Uterus (tissue), 2 donors: Measurements from ENCODE around the gene KATNAL1.

ENCODE experiments used
- CTCF ChIP-seq, 4 experiments: fragments of 200-600 bp in 2 of 4; fragments of 450-650 bp in 2 of 4; sonication (generic) in 2 of 4; IDR thresholded peaks; one replicate each; pipeline ENCODE4 v1.5.1; 2016 to 2019; ENCODE audit warnings: antibody characterized with exemption in 4 of 4, mild to moderate bottlenecking in 2 of 4, moderate library complexity in 1 of 4
- POLR2A ChIP-seq, 2 donors: fragments of 450-650 bp; IDR thresholded peaks; one replicate each; pipeline ENCODE4 v1.6.1; 2016; ENCODE audit warnings: antibody characterized with exemption in 2 of 2, mild to moderate bottlenecking in 1 of 2, moderate library complexity in 1 of 2

- TF ChIP-seq CTCF (IDR thresholded peaks at IDR 0.05), result no peak
- no peak for TF ChIP-seq POLR2A (IDR thresholded peaks at IDR 0.05)
Observed at GRCh38 chr13:30314069-30314468, 6.7 kb upstream of the KATNAL1 start.
